Kidney (tissue), 14 donors: ENCODE measurements around the gene FBLN2. TPM values are rescaled to one million over a fixed set of nuclear protein-coding genes. Genes with fewer than 3 reads are reported as not detected.
A peak's percentile ranks its signal among the peaks of the same experiment; 100 is the strongest.

ENCODE experiments used
- DNase-seq, 5 donors: peaks; one replicate each; pipeline ENCODE4 v3.0.0-alpha.2; 2013 to 2020
- FAIRE-seq: peaks from 2 replicates; lab custom pipeline; 2012; peaks lifted over from hg19 to GRCh38; lab: Jason Lieb, UNC
- H3K27ac ChIP-seq, 2 donors: one replicate each; pipeline ENCODE4 v1.7.0; 2013; ENCODE audit warnings: low read depth in 2 of 2, low read length in 2 of 2, inconsistent platforms in 1 of 2
- H3K27me3 ChIP-seq: one replicate; pipeline ENCODE4 v1.7.1; 2013; ENCODE audit warnings: low read length, inconsistent platforms; ENCODE audit not compliant: control insufficient read depth, insufficient read depth
- H3K36me3 ChIP-seq, 3 donors: one replicate each; pipeline versions ENCODE4 v1.7.0 to v1.7.1; 2013; ENCODE audit warnings: low read length in 3 of 3, control low read depth in 1 of 3, inconsistent platforms in 1 of 3; ENCODE audit not compliant: insufficient read depth in 3 of 3, control insufficient read depth in 2 of 3
- H3K4me1 ChIP-seq, 3 donors: one replicate each; pipeline versions ENCODE4 v1.7.0 to v1.7.1; 2013; ENCODE audit warnings: low read length in 3 of 3, inconsistent platforms in 1 of 3, low read depth in 1 of 3; ENCODE audit not compliant: control insufficient read depth in 2 of 3, insufficient read depth in 2 of 3
- H3K4me3 ChIP-seq, 3 donors: one replicate each; pipeline versions ENCODE4 v1.7.0 to v1.8.1; 2013; ENCODE audit warnings: low read length in 3 of 3, control low read depth in 1 of 3, inconsistent platforms in 1 of 3
- H3K9ac ChIP-seq, 3 donors: one replicate each; pipeline versions ENCODE4 v1.7.0 to v1.7.1; 2013; ENCODE audit warnings: low read length in 3 of 3, control low read depth in 1 of 3, inconsistent platforms in 1 of 3
- H3K9me3 ChIP-seq, 3 donors: one replicate each; pipeline versions ENCODE4 v1.7.0 to v1.7.1; 2013; ENCODE audit warnings: low read length in 3 of 3, control low read depth in 1 of 3, inconsistent platforms in 1 of 3; ENCODE audit not compliant: control insufficient read depth in 2 of 3, insufficient read depth in 1 of 3
- intact Hi-C: fragments of 100-400 bp; cut with DNase I; formaldehyde crosslinking; loops from one replicate; pipeline ENCODE4 v1.11.1; 2022
- polyA plus RNA-seq: library from polyadenylated mRNA; stranded (reverse); fragments of 350-450 nt; fragmentation: Illumina TruSeq; extraction: RNeasy Lipid Tissue Mini Kit (QIAGEN cat#74804); gene quantifications from one replicate; pipeline ENCODE4 v1.2.3, GENCODE V29; 2014; ENCODE audit warnings: low read depth, low replicate concordance; ENCODE audit not compliant: insufficient read depth
- total RNA-seq: library from RNA; stranded (reverse); fragmentation: NEBNext Ultra II Directional; extraction: Animal tissue kit (Norgen Biotek cat#: 25700); gene quantifications from one replicate; pipeline ENCODE4 v1.2.1, GENCODE V29; 2021
- TF ChIP-seq, protein P1 (sequence below): IDR thresholded peaks from 3 replicates; pipeline ENCODE4 v1.5.1; 2012; ENCODE audit warnings: mild to moderate bottlenecking, moderate library complexity, borderline replicate concordance; ENCODE audit not compliant: insufficient read depth; ENCODE audit errors: extremely low read depth
- donor health status: control.
- donor health status: control.
- donor health status: control.
- donor health status: control.
- donor health status: control.
- donor health status: DM: yes; HTN: yes; CAD: no.
- donor health status: Normal renal cell carcinoma (clear cell type).

The FBLN2 gene
- total and polyA plus RNA-seq, 2 donors from 2014 or later: 3.2 to 43.4 TPM

DNA sequence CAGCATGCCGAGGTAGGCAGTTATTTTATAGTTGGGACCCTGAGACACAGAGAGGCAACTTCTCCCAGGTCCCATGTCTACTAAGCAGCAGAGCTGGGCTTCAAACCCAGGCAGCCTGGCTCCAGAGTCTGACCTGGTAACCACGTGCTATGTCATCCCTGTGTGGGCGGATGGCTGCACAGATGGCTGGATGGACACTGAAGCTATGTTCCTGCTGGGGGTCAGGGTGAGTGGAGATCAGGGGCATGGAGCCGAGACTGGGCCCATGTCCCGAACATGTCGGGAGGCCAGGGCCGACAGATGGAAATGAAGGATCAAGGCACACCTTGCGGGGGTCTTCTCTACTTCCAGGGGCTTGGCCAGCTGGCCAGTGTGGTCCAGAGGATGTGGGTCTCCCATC lies 9.3 kb upstream of the FBLN2 start:
- no peak overlapping the region for H3K4me3 ChIP-seq
- peaks cover 0 to 2% (median 0%) of the 10 kb centered on the region in 3 donors for H3K9me3 ChIP-seq
- H3K27me3 ChIP-seq: no peaks in the 10 kb centered on the region
- intact Hi-C loops: no loop called here
- H3K36me3 ChIP-seq: no peaks in the 10 kb centered on the region
- H3K27ac ChIP-seq: no peak overlapping the region
- H3K4me1 ChIP-seq: no peaks in the 10 kb centered on the region
- TF ChIP-seq, protein P1, sequence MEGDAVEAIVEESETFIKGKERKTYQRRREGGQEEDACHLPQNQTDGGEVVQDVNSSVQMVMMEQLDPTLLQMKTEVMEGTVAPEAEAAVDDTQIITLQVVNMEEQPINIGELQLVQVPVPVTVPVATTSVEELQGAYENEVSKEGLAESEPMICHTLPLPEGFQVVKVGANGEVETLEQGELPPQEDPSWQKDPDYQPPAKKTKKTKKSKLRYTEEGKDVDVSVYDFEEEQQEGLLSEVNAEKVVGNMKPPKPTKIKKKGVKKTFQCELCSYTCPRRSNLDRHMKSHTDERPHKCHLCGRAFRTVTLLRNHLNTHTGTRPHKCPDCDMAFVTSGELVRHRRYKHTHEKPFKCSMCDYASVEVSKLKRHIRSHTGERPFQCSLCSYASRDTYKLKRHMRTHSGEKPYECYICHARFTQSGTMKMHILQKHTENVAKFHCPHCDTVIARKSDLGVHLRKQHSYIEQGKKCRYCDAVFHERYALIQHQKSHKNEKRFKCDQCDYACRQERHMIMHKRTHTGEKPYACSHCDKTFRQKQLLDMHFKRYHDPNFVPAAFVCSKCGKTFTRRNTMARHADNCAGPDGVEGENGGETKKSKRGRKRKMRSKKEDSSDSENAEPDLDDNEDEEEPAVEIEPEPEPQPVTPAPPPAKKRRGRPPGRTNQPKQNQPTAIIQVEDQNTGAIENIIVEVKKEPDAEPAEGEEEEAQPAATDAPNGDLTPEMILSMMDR: no peak
- peak in 1 of 5 donors; percentile 49 for DNase-seq
- no peak overlapping the region for H3K9ac ChIP-seq
- FAIRE-seq: no peak

DNA sequence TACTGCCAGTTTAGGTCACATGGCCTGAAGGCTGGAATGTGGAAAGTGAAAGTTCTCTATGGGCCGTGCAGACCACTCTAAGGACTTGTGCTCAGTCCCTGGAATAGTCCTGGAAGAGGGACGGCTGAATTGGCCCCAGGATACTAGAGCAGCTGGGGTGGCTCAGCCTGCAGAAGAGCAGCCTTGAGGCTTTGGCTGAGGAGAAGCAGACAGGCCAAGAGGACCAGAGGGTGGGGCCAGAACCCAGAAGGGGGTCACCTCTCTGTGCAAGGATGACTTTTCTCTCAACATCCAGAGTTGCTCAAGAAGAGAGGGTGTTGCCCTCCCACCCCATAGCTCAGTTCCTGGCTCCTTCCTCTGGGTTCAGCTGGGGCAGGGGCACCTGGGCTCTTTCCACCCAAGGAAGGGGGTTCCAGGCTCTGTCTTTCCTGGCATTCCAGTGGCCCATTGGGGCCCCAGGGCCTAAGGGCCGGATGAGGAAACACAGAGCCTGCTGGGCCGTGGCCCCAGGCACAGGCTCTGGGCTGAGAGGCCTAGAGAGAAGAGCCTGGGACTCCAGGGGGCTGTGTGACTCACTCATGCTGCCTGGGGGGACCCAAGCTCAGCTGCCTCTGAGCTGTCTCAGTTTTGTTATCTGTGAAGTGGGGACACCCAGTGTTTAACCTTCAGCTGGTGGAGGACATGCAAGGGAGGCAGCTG lies 8.5 kb upstream of the FBLN2 start:
- H3K27me3 ChIP-seq: no peaks in the 10 kb centered on the region
- H3K27ac ChIP-seq: no peak overlapping the region
- H3K36me3 ChIP-seq: no peaks in the 10 kb centered on the region
- FAIRE-seq (no peak), DNase-seq (peak in 1 of 5 donors; percentile 35)
- intact Hi-C loops: no loop called here
- H3K4me3 ChIP-seq: no peak overlapping the region
- TF ChIP-seq, protein P1: no peak
- H3K4me1 ChIP-seq: no peaks in the 10 kb centered on the region
- no peak overlapping the region for H3K9ac ChIP-seq
- peaks cover 0 to 2% (median 0%) of the 10 kb centered on the region in 3 donors for H3K9me3 ChIP-seq

DNA sequence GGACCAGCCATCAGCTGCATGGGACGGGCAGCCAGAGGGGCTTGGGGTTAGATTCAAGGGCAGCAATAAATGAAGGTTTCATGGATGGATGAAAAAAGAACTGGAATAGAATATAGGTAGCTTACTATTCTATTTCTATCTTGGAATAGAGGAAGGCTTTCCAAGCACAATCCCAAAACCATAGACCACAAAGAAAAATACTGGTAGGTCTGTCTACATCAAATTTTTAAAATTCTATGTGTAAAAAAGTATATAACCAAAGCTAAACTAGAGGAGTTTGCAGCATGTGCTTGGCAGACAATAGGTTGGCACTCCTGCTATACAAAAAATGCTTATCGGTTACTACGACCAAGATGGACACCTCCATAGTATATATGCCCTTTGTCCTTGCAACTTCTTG lies 7.2 kb upstream of the FBLN2 start:
- DNase-seq: no peak
- Histone ChIP-seq H3K9ac (no peak overlapping the region), H3K27ac (no peak overlapping the region), H3K27me3 (no peaks in the 10 kb centered on the region), H3K36me3 (no peaks in the 10 kb centered on the region), H3K4me3 (no peak overlapping the region), H3K9me3 (peaks cover 0 to 2% (median 0%) of the 10 kb centered on the region in 3 donors), H3K4me1 (no peaks in the 10 kb centered on the region)
- FAIRE-seq: no peak
- intact Hi-C loops: no loop called here
- TF ChIP-seq, protein P1: no peak
